Panc1 (cell line): ENCODE data around the gene IL1RAPL1. TPM values are rescaled to one million over a fixed set of nuclear protein-coding genes. Genes with fewer than 3 reads are reported as not detected.

Experiments used
- ATAC-seq: fragments of 200-7000 bp; cut with Tn5 transposase; 2 replicates; pipeline ENCODE4 v1.9.1; 2020; ENCODE audit warnings: mild to moderate bottlenecking, moderate library complexity
- BruUV-seq: library from RNA; stranded (reverse); fragments of 400-500 nt; replicated peaks from 2 replicates; lab custom pipeline; 2021; lab: Mats Ljungman, UMichigan
- CTCF ChIA-PET: fragments of 300-600 bp; sonication (Branson Sonifier 250); formaldehyde crosslinking; loops from one replicate; lab custom pipeline; 2022; ENCODE audit warnings: antibody characterized with exemption; lab: Charles Lee
- POLR2A ChIA-PET: fragments of 300-600 bp; sonication (Branson Sonifier 250); formaldehyde crosslinking; loops from one replicate; lab custom pipeline; 2022; ENCODE audit warnings: antibody characterized with exemption; lab: Charles Lee
- DNase-seq: peaks from one replicate; pipeline ENCODE4 v3.0.0-alpha.2; 2010; ENCODE audit warnings: low read depth, low spot score
- H3K27ac ChIP-seq: 2 replicates; pipeline ENCODE4 v1.5.1; 2011; ENCODE audit warnings: mild to moderate bottlenecking, low read length, inconsistent platforms
- H3K27me3 ChIP-seq: fragments of 200-500 bp; sonication (Bioruptor generic); 2 replicates; pipeline ENCODE4 v1.6.0; 2014; ENCODE audit warnings: low read length, inconsistent platforms; ENCODE audit not compliant: control insufficient read depth, insufficient read depth
- H3K36me3 ChIP-seq: fragments of 200-500 bp; sonication (Bioruptor generic); 2 replicates; pipeline ENCODE4 v1.5.1; 2014; ENCODE audit warnings: inconsistent platforms, mild to moderate bottlenecking, low read length, moderate library complexity; ENCODE audit not compliant: control insufficient read depth, insufficient read depth
- H3K4me1 ChIP-seq: 2 replicates; pipeline ENCODE4 v1.5.1; 2011; ENCODE audit warnings: inconsistent platforms, mild to moderate bottlenecking, low read length, moderate library complexity; ENCODE audit not compliant: control insufficient read depth, insufficient read depth
- H3K4me3 ChIP-seq, 2 experiments: 2 replicates each; pipeline ENCODE4 v1.5.1; 2011 to 2012; ENCODE audit warnings: low read depth in 2 of 2, low read length in 2 of 2, mild to moderate bottlenecking in 2 of 2, inconsistent platforms in 1 of 2, moderate library complexity in 1 of 2
- H3K9me3 ChIP-seq: fragments of 200-500 bp; sonication (Bioruptor generic); 2 replicates; pipeline ENCODE4 v1.5.1; 2014; ENCODE audit warnings: low read depth, mild to moderate bottlenecking, inconsistent platforms, low read length, moderate library complexity; ENCODE audit not compliant: control insufficient read depth, insufficient read depth
- CTCF ChIP-seq: fragments of 450-650 bp; IDR thresholded peaks from 2 replicates; pipeline ENCODE4 v1.5.1; 2017; ENCODE audit warnings: mild to moderate bottlenecking
- POLR2AphosphoS5 ChIP-seq: IDR thresholded peaks from 2 replicates; pipeline ENCODE4 v1.6.1; 2012; ENCODE audit warnings: mild to moderate bottlenecking, low read depth, low read length, moderate library complexity
- REST ChIP-seq, 2 experiments: IDR thresholded peaks; 2 replicates each; pipeline ENCODE4 v1.6.1; 2011 to 2012; ENCODE audit warnings: low read depth in 2 of 2, control low read depth in 1 of 2, low read length in 1 of 2, mild to moderate bottlenecking in 1 of 2, moderate library complexity in 1 of 2; ENCODE audit not compliant: insufficient read depth in 1 of 2
- SIN3A ChIP-seq: IDR thresholded peaks from 2 replicates; pipeline ENCODE4 v1.6.1; 2012; ENCODE audit warnings: low read depth, mild to moderate bottlenecking, low read length, moderate library complexity, borderline replicate concordance; ENCODE audit not compliant: insufficient read depth
- TCF7L2 ChIP-seq: IDR thresholded peaks from 2 replicates; pipeline ENCODE4 v1.6.1; 2011; ENCODE audit warnings: mild to moderate bottlenecking, low read depth, low read length, inconsistent platforms
- in situ Hi-C: cut with HindIII; loops from 2 replicates; pipeline ENCODE4 v1.10.0; 2016; ENCODE audit warnings: low sequenced_read_pairs, low pct_unique_long_range_greater_than_20kb
- intact Hi-C: fragments of 100-400 bp; cut with micrococcal nuclease; formaldehyde crosslinking; loops from one replicate; pipeline ENCODE4 v1.10.0; 2022; ENCODE audit not compliant: unreplicated experiment
- total RNA-seq: library from RNA; stranded (reverse); gene quantifications from one replicate; pipeline ENCODE4 v1.2.1, GENCODE V29; 2021; ENCODE audit not compliant: unreplicated experiment

Gene IL1RAPL1
- total RNA-seq, 1 experiment from 2014 or later = 0.59 TPM

GRCh38 chrX:28981952-28982351 lies 394.7 kb downstream of the IL1RAPL1 start:
- POLR2A ChIA-PET = no interaction called here
- Histone ChIP-seq H3K27me3 (no peaks in the 10 kb centered on the region), H3K27ac (no peak overlapping the region), H3K4me1 (no peaks in the 10 kb centered on the region), H3K4me3 (no peak overlapping the region), H3K9me3 (no peaks in the 10 kb centered on the region), H3K36me3 (no peaks in the 10 kb centered on the region)
- intact Hi-C loops (no loop called here), in situ Hi-C loops (no loop called here)
- CTCF ChIA-PET = no interaction called here
- TF ChIP-seq POLR2AphosphoS5 = no peak
- TF ChIP-seq TCF7L2 = no peak
- TF ChIP-seq SIN3A = no peak
- no peak for TF ChIP-seq CTCF
- TF ChIP-seq REST (IDR thresholded peaks at IDR 0.05; ENCODE audit: insufficient read depth in 1 of 2, low read depth in 2 of 2, low read length in 1 of 2) = no peak
- no peak for DNase-seq
- no TSS peak for BruUV-seq
- ATAC-seq = no peak

GRCh38 chrX:28988246-28988645 lies 401.0 kb downstream of the IL1RAPL1 start:
- no peak for DNase-seq
- CTCF ChIA-PET = no interaction called here

More at GRCh38 chrX:28988246-28988645, 401.0 kb downstream of the IL1RAPL1 start:
- in situ Hi-C loops = no loop called here
- intact Hi-C loops = no loop called here
- H3K9me3 ChIP-seq = no peaks in the 10 kb centered on the region
- H3K36me3 ChIP-seq = no peaks in the 10 kb centered on the region
- no TSS peak for BruUV-seq
- ATAC-seq = no peak
- TF ChIP-seq TCF7L2 = no peak
- TF ChIP-seq POLR2AphosphoS5 = no peak
- TF ChIP-seq REST (IDR thresholded peaks at IDR 0.05; ENCODE audit: insufficient read depth in 1 of 2, low read depth in 2 of 2, low read length in 1 of 2) = no peak
- no peak for TF ChIP-seq CTCF
- no peak for TF ChIP-seq SIN3A
- H3K27me3 ChIP-seq = no peaks in the 10 kb centered on the region
- H3K4me1 ChIP-seq = no peaks in the 10 kb centered on the region
- POLR2A ChIA-PET = no interaction called here
- H3K27ac ChIP-seq = no peak overlapping the region
- H3K4me3 ChIP-seq = no peak overlapping the region
